IPS-18c (cell line): Measurements from ENCODE around the gene ZNF880.
A peak's percentile ranks its signal among the peaks of the same experiment; 100 is the strongest.
"Not testable (repeated sequence)": the region's sequence is repeated elsewhere in the genome, so short reads cannot be mapped to it uniquely, and the experiment has no call there.

Experiments used
- H3K4me3 ChIP-seq: 2 replicates; pipeline ENCODE4 v1.7.0; 2013; ENCODE audit warnings: low read depth, mild to moderate bottlenecking, low read length, moderate library complexity; ENCODE audit not compliant: insufficient read depth
- H3K9me3 ChIP-seq: one replicate; pipeline ENCODE4 v1.6.1; 2013; ENCODE audit warnings: mild to moderate bottlenecking, low read length, moderate library complexity; ENCODE audit not compliant: control insufficient read depth, insufficient read depth

ZNF880 gene

GRCh38 chr19:52369559-52370340, at the start of gene ZNF880:
TSS of gene ZNF880 (plus strand) at chr19:52369923. CDS start at chr19:52369966, 43 bp downstream.
- H3K4me3 ChIP-seq, result peak within 1 kb of the TSS; percentile 57
- peaks cover 5% of the 10 kb centered on the region for H3K9me3 ChIP-seq

GRCh38 chr19:52322429-52322828, 47.3 kb upstream of the ZNF880 start:
- Histone ChIP-seq H3K9me3 (peaks cover 31% of the 10 kb centered on the region), H3K4me3 (no peak overlapping the region)

GRCh38 chr19:52331757-52332156, 38.0 kb upstream of the ZNF880 start:
- no peak overlapping the region for H3K4me3 ChIP-seq
- H3K9me3 ChIP-seq, result peaks cover 6% of the 10 kb centered on the region

GRCh38 chr19:52335768-52336116, 34.0 kb upstream of the ZNF880 start:
- peaks cover 6% of the 10 kb centered on the region for H3K9me3 ChIP-seq
- peak overlapping the region; percentile 97; the same call in 1 of the 2 replicates for H3K4me3 ChIP-seq

- Histone ChIP-seq H3K4me3 (peak within 1 kb of the TSS; percentile 97), H3K9me3 (peaks cover 3% of the 10 kb centered on the region)
These were observed 33.5 kb upstream of the ZNF880 start, which contains the start of gene ZNF610 for GRCh38 chr19:52336117-52336790. TSS of gene ZNF610 (plus strand) at chr19:52336243. CDS start at chr19:52349173, 12,930 bp downstream.

GRCh38 chr19:52336791-52337381, 32.8 kb upstream of the ZNF880 start:
- Histone ChIP-seq H3K4me3 (peak overlapping the region; percentile 97), H3K9me3 (no peaks in the 10 kb centered on the region)

GRCh38 chr19:52339022-52339421, 30.7 kb upstream of the ZNF880 start:
- not testable (repeated sequence) for H3K9me3 ChIP-seq, H3K4me3 ChIP-seq

GRCh38 chr19:52343548-52343947, 26.2 kb upstream of the ZNF880 start:
- peaks cover 5% of the 10 kb centered on the region for H3K9me3 ChIP-seq
- no peak overlapping the region for H3K4me3 ChIP-seq

GRCh38 chr19:52345162-52345561, 24.6 kb upstream of the ZNF880 start:
- Histone ChIP-seq H3K4me3 (no peak overlapping the region), H3K9me3 (peaks cover 5% of the 10 kb centered on the region)

- peaks cover 7% of the 10 kb centered on the region for H3K9me3 ChIP-seq
These were observed 18.2 kb upstream of the ZNF880 start for GRCh38 chr19:52351512-52351911.

GRCh38 chr19:52366414-52366824, 3.3 kb upstream of the ZNF880 start:
- Histone ChIP-seq H3K4me3 (no peak overlapping the region), H3K9me3 (peaks cover 7% of the 10 kb centered on the region)

More at GRCh38 chr19:52351512-52351911, 18.2 kb upstream of the ZNF880 start:
- H3K4me3 ChIP-seq, result no peak overlapping the region

GRCh38 chr19:52370341-52370710, 603 bp downstream of the ZNF880 start:
- Histone ChIP-seq H3K9me3 (peaks cover 5% of the 10 kb centered on the region), H3K4me3 (peak overlapping the region; percentile 57)

GRCh38 chr19:52391135-52391534, 21.4 kb downstream of the ZNF880 start:
- Histone ChIP-seq H3K4me3 (no peak overlapping the region), H3K9me3 (peaks cover 5% of the 10 kb centered on the region)

GRCh38 chr19:52397310-52398080, 27.8 kb downstream of the ZNF880 start, which contains the start of gene ZNF528:
TSS of gene ZNF528 (plus strand) at chr19:52397849. CDS start at chr19:52402014, 4,165 bp downstream.
- peaks cover 4% of the 10 kb centered on the region for H3K9me3 ChIP-seq

GRCh38 chr19:52398081-52398441, 28.3 kb downstream of the ZNF880 start:
- Histone ChIP-seq H3K4me3 (no peak overlapping the region), H3K9me3 (peaks cover 4% of the 10 kb centered on the region)

More at GRCh38 chr19:52397310-52398080, 27.8 kb downstream of the ZNF880 start, which contains the start of gene ZNF528:
- H3K4me3 ChIP-seq, result no peak within 1 kb of the TSS

- H3K9me3 ChIP-seq, result peaks cover 12% of the 10 kb centered on the region
These were observed 40.6 kb downstream of the ZNF880 start for GRCh38 chr19:52410276-52410675.

GRCh38 chr19:52415711-52416110, 46.0 kb downstream of the ZNF880 start:
- Histone ChIP-seq H3K4me3 (no peak overlapping the region; the same call in 1 of the 2 replicates), H3K9me3 (peaks cover 12% of the 10 kb centered on the region)

More at GRCh38 chr19:52410276-52410675, 40.6 kb downstream of the ZNF880 start:
- no peak overlapping the region for H3K4me3 ChIP-seq
